Measurements from ENCODE around the gene CYBRD1. TPM values are rescaled to one million over a fixed set of nuclear protein-coding genes. Genes with fewer than 3 reads are reported as not detected.
A peak's percentile ranks its signal among the peaks of the same experiment; 100 is the strongest.
"Not testable (repeated sequence)": the region's sequence is repeated elsewhere in the genome, so short reads cannot be mapped to it uniquely, and the experiment has no call there.

Gene CYBRD1
- total and polyA plus RNA-seq, 4 donors, result 25.2 to 488 (median 71.4) TPM

DNA sequence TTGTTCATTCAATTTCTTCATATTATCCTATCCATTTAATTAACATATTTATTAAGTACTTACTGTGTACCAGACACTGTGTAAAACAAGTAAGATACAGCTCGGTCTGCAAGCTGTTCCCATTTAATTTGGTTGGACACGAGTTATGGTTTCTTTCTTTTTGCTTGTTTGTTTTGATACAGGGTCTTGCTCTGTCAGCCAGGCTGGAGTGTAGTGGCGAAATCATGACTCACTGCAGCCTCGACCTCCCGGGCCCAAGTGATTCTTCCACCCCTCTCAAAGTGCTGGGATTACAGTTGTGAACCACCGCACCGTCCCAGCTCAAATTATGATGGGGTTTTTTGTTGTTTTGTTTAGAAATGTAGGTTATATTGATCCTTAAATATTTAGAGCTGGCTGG, 9.0 kb downstream of the CYBRD1 start:
- no peak overlapping the region for H3K27ac ChIP-seq (ENCODE audit: low read depth in 1 of 2, low read length in 1 of 2)
- peaks cover 0 to 3% (median 0%) of the 10 kb centered on the region in 4 donors for H3K36me3 ChIP-seq (ENCODE audit: control insufficient read depth in 4 of 4, insufficient read depth in 4 of 4, low read length in 4 of 4)
- peaks cover 0 to 6% (median 0%) of the 10 kb centered on the region in 5 donors for H3K4me1 ChIP-seq (ENCODE audit: control insufficient read depth in 5 of 5, insufficient read depth in 5 of 5, low read length in 5 of 5)
- TF ChIP-seq, protein P1, sequence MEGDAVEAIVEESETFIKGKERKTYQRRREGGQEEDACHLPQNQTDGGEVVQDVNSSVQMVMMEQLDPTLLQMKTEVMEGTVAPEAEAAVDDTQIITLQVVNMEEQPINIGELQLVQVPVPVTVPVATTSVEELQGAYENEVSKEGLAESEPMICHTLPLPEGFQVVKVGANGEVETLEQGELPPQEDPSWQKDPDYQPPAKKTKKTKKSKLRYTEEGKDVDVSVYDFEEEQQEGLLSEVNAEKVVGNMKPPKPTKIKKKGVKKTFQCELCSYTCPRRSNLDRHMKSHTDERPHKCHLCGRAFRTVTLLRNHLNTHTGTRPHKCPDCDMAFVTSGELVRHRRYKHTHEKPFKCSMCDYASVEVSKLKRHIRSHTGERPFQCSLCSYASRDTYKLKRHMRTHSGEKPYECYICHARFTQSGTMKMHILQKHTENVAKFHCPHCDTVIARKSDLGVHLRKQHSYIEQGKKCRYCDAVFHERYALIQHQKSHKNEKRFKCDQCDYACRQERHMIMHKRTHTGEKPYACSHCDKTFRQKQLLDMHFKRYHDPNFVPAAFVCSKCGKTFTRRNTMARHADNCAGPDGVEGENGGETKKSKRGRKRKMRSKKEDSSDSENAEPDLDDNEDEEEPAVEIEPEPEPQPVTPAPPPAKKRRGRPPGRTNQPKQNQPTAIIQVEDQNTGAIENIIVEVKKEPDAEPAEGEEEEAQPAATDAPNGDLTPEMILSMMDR (IDR thresholded peaks at IDR 0.05; ENCODE audit: control extremely low read depth, extremely low read depth), result no peak
- 51 to 52% methylated on average over 7 of the region's 7 CpGs for WGBS, 2 donors
- no peak overlapping the region for H3K9ac ChIP-seq (ENCODE audit: insufficient read depth in 1 of 2, low read length in 2 of 2)
- ATAC-seq (ENCODE audit: insufficient read depth, low FRiP score) (no peak), DNase-seq (peak in 1 of 3 donors; percentile 22)
- no peaks in the 10 kb centered on the region for H3K9me3 ChIP-seq (ENCODE audit: control insufficient read depth in 4 of 4, insufficient read depth in 3 of 4, low read length in 3 of 4)
- no peaks in the 10 kb centered on the region for H3K27me3 ChIP-seq (ENCODE audit: control insufficient read depth in 3 of 3, insufficient read depth in 3 of 3, low read length in 2 of 3)
- no peak overlapping the region for H3K4me3 ChIP-seq

- Histone ChIP-seq H3K27ac (ENCODE audit: low read depth in 1 of 2, low read length in 1 of 2) (no peak overlapping the region), H3K9ac (ENCODE audit: insufficient read depth in 1 of 2, low read length in 2 of 2) (no peak overlapping the region), H3K4me1 (ENCODE audit: control insufficient read depth in 5 of 5, insufficient read depth in 5 of 5, low read length in 5 of 5) (peaks cover 0 to 6% (median 0%) of the 10 kb centered on the region in 5 donors), H3K9me3 (ENCODE audit: control insufficient read depth in 4 of 4, insufficient read depth in 3 of 4, low read length in 3 of 4) (no peaks in the 10 kb centered on the region), H3K4me3 (no peak overlapping the region), H3K27me3 (ENCODE audit: control insufficient read depth in 3 of 3, insufficient read depth in 3 of 3, low read length in 2 of 3) (no peaks in the 10 kb centered on the region), H3K36me3 (ENCODE audit: control insufficient read depth in 4 of 4, insufficient read depth in 4 of 4, low read length in 4 of 4) (peaks cover 0 to 3% (median 0%) of the 10 kb centered on the region in 4 donors)
- DNase-seq (peak in 1 of 3 donors; percentile 20), ATAC-seq (ENCODE audit: insufficient read depth, low FRiP score) (no peak)
- TF ChIP-seq, protein P1 (IDR thresholded peaks at IDR 0.05; ENCODE audit: control extremely low read depth, extremely low read depth), result no peak
- 42 to 55% methylated on average over 3 of the region's 3 CpGs for WGBS, 2 donors
Measured at GRCh38 chr2:171531836-171532450, 9.7 kb downstream of the CYBRD1 start.

DNA sequence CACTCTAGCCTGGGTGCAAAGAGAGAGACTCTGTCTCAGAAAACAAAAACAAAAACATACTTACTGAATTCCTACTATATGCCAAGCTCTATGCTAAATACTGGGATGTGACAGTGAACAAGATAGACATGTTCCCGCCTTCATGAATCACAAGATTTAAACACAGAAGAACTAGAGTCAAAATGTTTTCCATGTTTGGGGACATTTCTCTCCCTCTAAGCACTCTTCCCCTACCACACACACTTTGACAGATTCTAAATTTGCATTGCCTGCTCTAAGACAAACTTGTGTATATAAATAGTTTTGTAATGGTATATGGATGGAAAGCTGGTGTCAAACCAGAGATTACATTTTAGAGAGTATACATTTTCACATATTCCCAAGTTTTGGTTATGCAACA, 11.1 kb downstream of the CYBRD1 start:
- no peaks in the 10 kb centered on the region for H3K9me3 ChIP-seq (ENCODE audit: control insufficient read depth in 4 of 4, insufficient read depth in 3 of 4, low read length in 3 of 4)
- DNase-seq, result no peak
- no peak overlapping the region for H3K27ac ChIP-seq (ENCODE audit: low read depth in 1 of 2, low read length in 1 of 2)
- H3K36me3 ChIP-seq (ENCODE audit: control insufficient read depth in 4 of 4, insufficient read depth in 4 of 4, low read length in 4 of 4), result peaks cover 0 to 3% (median 0%) of the 10 kb centered on the region in 4 donors
- H3K27me3 ChIP-seq (ENCODE audit: control insufficient read depth in 3 of 3, insufficient read depth in 3 of 3, low read length in 2 of 3), result no peaks in the 10 kb centered on the region
- no peak overlapping the region for H3K9ac ChIP-seq (ENCODE audit: insufficient read depth in 1 of 2, low read length in 2 of 2)
- WGBS, 2 donors, result 95 to 97% methylated on average over 1 of the region's 1 CpG
- peaks cover 0 to 6% (median 0%) of the 10 kb centered on the region in 5 donors for H3K4me1 ChIP-seq (ENCODE audit: control insufficient read depth in 5 of 5, insufficient read depth in 5 of 5, low read length in 5 of 5)
- no peak for ATAC-seq (ENCODE audit: insufficient read depth, low FRiP score)
- TF ChIP-seq, protein P1 (IDR thresholded peaks at IDR 0.05; ENCODE audit: control extremely low read depth, extremely low read depth), result no peak
- no peak overlapping the region for H3K4me3 ChIP-seq

- H3K9ac ChIP-seq (ENCODE audit: insufficient read depth in 1 of 2, low read length in 2 of 2); H3K36me3 ChIP-seq (ENCODE audit: control insufficient read depth in 4 of 4, insufficient read depth in 4 of 4, low read length in 4 of 4); H3K27me3 ChIP-seq (ENCODE audit: control insufficient read depth in 3 of 3, insufficient read depth in 3 of 3, low read length in 2 of 3); H3K4me1 ChIP-seq (ENCODE audit: control insufficient read depth in 5 of 5, insufficient read depth in 5 of 5, low read length in 5 of 5); H3K9me3 ChIP-seq (ENCODE audit: control insufficient read depth in 4 of 4, insufficient read depth in 3 of 4, low read length in 3 of 4); H3K4me3 ChIP-seq; DNase-seq; H3K27ac ChIP-seq (ENCODE audit: low read depth in 1 of 2, low read length in 1 of 2); ATAC-seq (ENCODE audit: insufficient read depth, low FRiP score): not testable (repeated sequence)
- 92 to 93% methylated on average over 4 of the region's 4 CpGs for WGBS, 2 donors
Measured at GRCh38 chr2:171535528-171535927, 13.3 kb downstream of the CYBRD1 start.
